Measurements from ENCODE around the gene PCNA.

The PCNA gene

DNA sequence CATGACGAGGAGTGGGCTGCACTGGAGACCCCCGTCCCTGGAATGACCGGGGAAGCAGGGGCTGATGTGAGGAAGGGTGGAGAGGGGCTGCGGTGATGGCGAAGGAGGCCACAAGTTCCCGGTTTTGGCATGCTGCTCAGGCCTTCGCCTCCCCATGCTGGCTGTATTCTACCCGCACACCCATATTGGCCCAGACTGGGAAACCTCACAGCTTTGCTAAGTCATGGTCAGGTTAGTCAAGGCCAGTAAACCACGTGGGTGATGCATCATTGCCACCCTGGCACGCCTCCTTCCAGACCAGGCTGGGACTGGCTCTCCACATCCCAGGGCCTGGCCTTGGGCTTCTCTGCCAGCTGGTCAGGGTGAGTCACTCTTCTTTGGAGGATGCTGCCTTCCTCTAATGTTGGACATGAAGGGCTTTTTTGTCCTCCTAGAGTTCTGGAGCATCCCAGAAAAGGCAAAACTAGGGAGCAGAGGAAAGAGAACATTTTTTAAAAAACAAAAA is 53.8 kb downstream of the PCNA start:
- no peak for DNase-seq (ENCODE audit: low read depth in 2 of 2)

GRCh38 chr20:5065166-5065878 is 54.4 kb downstream of the PCNA start:
- no peak for DNase-seq (ENCODE audit: low read depth in 2 of 2)
